WTC11 (cell line): Measurements from ENCODE around the gene KDM4F.

Experiments
- EMX1 ChIP-seq: fragments of 250-450 bp; sonication (Bioruptor Pico); IDR thresholded peaks from 2 replicates; pipeline ENCODE4 v1.8.0; 2021; ENCODE audit warnings: mild to moderate bottlenecking
- IRF2 ChIP-seq: sonication (generic); formaldehyde crosslinking; IDR thresholded peaks from 2 replicates; pipeline ENCODE4 v1.8.0; 2022; ENCODE audit warnings: low read depth, missing genetic modification reagents, borderline replicate concordance
- JUN ChIP-seq: sonication (generic); formaldehyde crosslinking; IDR thresholded peaks from 2 replicates; pipeline ENCODE4 v1.8.0; 2023; ENCODE audit warnings: mild to moderate bottlenecking, missing genetic modification reagents
- NR2C2 ChIP-seq: sonication (generic); formaldehyde crosslinking; IDR thresholded peaks from 2 replicates; pipeline ENCODE4 v1.8.0; 2022; ENCODE audit warnings: mild to moderate bottlenecking, missing genetic modification reagents
- OVOL2 ChIP-seq: fragments of 250-450 bp; sonication (Bioruptor Pico); IDR thresholded peaks from 2 replicates; pipeline ENCODE4 v1.9.0; 2021; ENCODE audit warnings: mild to moderate bottlenecking, borderline replicate concordance
- TCF7 ChIP-seq: sonication (generic); formaldehyde crosslinking; IDR thresholded peaks from 2 replicates; pipeline ENCODE4 v1.8.0; 2022; ENCODE audit warnings: mild to moderate bottlenecking, low read depth, missing genetic modification reagents, moderate library complexity
- TF ChIP-seq, protein P1 (sequence below): sonication (generic); formaldehyde crosslinking; IDR thresholded peaks from 2 replicates; pipeline ENCODE4 v1.8.0; 2023; ENCODE audit warnings: mild to moderate bottlenecking, missing genetic modification reagents
- TF ChIP-seq, protein P2 (sequence below): sonication (generic); formaldehyde crosslinking; IDR thresholded peaks from 2 replicates; pipeline ENCODE4 v1.8.1; 2023; ENCODE audit warnings: mild to moderate bottlenecking, missing genetic modification reagents, moderate library complexity
- TF ChIP-seq, protein P3 (sequence below): sonication (generic); formaldehyde crosslinking; IDR thresholded peaks from 2 replicates; pipeline ENCODE4 v1.8.1; 2022; ENCODE audit warnings: missing genetic modification reagents, borderline replicate concordance

DNA sequence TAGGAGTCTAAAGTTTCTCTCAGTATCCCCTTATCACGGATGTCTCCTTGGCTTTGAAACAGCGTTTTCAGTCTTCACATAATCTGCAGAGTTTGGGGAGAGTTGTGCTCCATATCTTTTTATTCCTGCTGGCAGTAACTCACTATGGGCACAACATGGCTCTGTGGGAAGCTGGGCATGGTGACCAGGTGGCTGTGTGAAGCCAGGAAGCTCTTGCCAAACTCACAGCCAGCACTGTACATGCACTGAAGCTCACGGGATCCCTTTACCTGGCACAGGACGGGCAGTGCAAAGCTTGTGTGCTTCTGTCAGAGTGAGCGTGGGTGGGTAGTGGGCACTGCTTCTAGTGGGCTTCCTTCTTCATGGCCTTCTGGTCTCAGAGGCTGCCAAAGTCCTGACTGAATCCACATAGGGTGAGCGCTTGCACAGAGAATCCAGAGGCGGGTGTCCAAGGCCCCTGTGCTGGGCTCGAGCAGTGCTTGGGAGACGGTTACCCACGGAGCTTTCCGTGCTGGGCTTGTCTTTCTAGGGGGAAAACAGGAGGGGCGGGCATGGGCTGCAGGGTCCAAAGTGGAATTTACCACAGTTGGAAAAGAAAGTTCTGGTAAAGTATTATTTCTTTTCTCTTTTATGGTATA lies 34.9 kb upstream of the KDM4F start:
- TF ChIP-seq, protein P1, sequence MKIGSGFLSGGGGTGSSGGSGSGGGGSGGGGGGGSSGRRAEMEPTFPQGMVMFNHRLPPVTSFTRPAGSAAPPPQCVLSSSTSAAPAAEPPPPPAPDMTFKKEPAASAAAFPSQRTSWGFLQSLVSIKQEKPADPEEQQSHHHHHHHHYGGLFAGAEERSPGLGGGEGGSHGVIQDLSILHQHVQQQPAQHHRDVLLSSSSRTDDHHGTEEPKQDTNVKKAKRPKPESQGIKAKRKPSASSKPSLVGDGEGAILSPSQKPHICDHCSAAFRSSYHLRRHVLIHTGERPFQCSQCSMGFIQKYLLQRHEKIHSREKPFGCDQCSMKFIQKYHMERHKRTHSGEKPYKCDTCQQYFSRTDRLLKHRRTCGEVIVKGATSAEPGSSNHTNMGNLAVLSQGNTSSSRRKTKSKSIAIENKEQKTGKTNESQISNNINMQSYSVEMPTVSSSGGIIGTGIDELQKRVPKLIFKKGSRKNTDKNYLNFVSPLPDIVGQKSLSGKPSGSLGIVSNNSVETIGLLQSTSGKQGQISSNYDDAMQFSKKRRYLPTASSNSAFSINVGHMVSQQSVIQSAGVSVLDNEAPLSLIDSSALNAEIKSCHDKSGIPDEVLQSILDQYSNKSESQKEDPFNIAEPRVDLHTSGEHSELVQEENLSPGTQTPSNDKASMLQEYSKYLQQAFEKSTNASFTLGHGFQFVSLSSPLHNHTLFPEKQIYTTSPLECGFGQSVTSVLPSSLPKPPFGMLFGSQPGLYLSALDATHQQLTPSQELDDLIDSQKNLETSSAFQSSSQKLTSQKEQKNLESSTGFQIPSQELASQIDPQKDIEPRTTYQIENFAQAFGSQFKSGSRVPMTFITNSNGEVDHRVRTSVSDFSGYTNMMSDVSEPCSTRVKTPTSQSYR = no peak
- no peak for TF ChIP-seq TCF7
- no peak for TF ChIP-seq IRF2 (CRISPR knock-in tag)
- TF ChIP-seq JUN (CRISPR knock-in tag) = no peak
- TF ChIP-seq NR2C2 (CRISPR knock-in tag) = no peak
- no peak for TF ChIP-seq OVOL2
- TF ChIP-seq, protein P2, sequence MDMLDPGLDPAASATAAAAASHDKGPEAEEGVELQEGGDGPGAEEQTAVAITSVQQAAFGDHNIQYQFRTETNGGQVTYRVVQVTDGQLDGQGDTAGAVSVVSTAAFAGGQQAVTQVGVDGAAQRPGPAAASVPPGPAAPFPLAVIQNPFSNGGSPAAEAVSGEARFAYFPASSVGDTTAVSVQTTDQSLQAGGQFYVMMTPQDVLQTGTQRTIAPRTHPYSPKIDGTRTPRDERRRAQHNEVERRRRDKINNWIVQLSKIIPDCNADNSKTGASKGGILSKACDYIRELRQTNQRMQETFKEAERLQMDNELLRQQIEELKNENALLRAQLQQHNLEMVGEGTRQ (CRISPR knock-in tag) = no peak
- TF ChIP-seq EMX1 (CRISPR knock-in tag) = no peak
- TF ChIP-seq, protein P3, sequence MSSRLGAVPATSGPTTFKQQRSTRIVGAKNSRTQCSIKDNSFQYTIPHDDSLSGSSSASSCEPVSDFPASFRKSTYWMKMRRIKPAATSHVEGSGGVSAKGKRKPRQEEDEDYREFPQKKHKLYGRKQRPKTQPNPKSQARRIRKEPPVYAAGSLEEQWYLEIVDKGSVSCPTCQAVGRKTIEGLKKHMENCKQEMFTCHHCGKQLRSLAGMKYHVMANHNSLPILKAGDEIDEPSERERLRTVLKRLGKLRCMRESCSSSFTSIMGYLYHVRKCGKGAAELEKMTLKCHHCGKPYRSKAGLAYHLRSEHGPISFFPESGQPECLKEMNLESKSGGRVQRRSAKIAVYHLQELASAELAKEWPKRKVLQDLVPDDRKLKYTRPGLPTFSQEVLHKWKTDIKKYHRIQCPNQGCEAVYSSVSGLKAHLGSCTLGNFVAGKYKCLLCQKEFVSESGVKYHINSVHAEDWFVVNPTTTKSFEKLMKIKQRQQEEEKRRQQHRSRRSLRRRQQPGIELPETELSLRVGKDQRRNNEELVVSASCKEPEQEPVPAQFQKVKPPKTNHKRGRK (CRISPR knock-in tag) = no peak
